Pancreas (tissue), 10 donors: ENCODE results near the gene MCRIP2. TPM values are rescaled to one million over a fixed set of nuclear protein-coding genes. Genes with fewer than 3 reads are reported as not detected.

Experiments
- ATAC-seq, 4 donors: fragments of 200-7000 bp; cut with Tn5 transposase; one replicate each; pipeline versions ENCODE4 v1.8.0 to v1.9.1; 2020; ENCODE audit warnings: mild to moderate bottlenecking in 4 of 4, moderate library complexity in 4 of 4
- DNase-seq, 6 donors: peaks; one replicate each; pipeline ENCODE4 v3.0.0-alpha.2; 2020
- FAIRE-seq: peaks from 2 replicates; lab custom pipeline; 2012; peaks lifted over from hg19 to GRCh38; lab: Jason Lieb, UNC
- H3K27ac ChIP-seq, 4 donors: fragments of 200-600 bp; sonication (generic); 1 replicate in 3 of 4; 2 replicates in 1 of 4; pipeline versions ENCODE4 v1.5.0 to v1.8.0; 2020
- H3K27me3 ChIP-seq, 4 donors: fragments of 200-600 bp; one replicate each; pipeline ENCODE4 v1.8.0; 2021
- H3K36me3 ChIP-seq, 3 donors: fragments of 200-600 bp; sonication (generic) in 1 of 3; one replicate each; pipeline versions ENCODE4 v1.5.0 to v1.8.0; 2020 to 2021
- H3K4me1 ChIP-seq, 3 donors: fragments of 200-600 bp; one replicate each; pipeline ENCODE4 v1.8.0; 2021
- H3K4me3 ChIP-seq, 4 donors: fragments of 200-600 bp; sonication (generic) in 2 of 4; one replicate each; pipeline versions ENCODE4 v1.5.0 to v1.8.0; 2020 to 2021
- H3K9me3 ChIP-seq, 4 donors: fragments of 200-600 bp; one replicate each; pipeline ENCODE4 v1.8.0; 2021
- WGBS, 2 donors: extraction: QIAGEN DNeasy Blood & Tissue Kit; methylation state at CpG; one replicate each; pipeline ENCODE4 v1.1.7; 2013; 5-methylcytosine and 5-hydroxymethylcytosine counted together
- intact Hi-C, 3 donors: fragments of 100-400 bp; cut with DNase I; formaldehyde crosslinking; loops; one replicate each; pipeline versions ENCODE4 v1.11.1 to v1.14.2; 2022
- polyA plus RNA-seq, 2 donors: library from polyadenylated mRNA; stranded (reverse); fragments of 200-250 nt; gene quantifications; one replicate each; pipeline ENCODE4 v1.2.3, GENCODE V29; 2013
- total RNA-seq, 6 donors: library from RNA; stranded (reverse); fragmentation: NEBNext Ultra II Directional in 4 of 6; extraction: Animal tissue kit (Norgen Biotek cat#: 25700) in 4 of 6; gene quantifications; one replicate each; pipeline versions ENCODE4 v1.2.1 to v1.2.4, GENCODE V29; 2021 to 2023
- TF ChIP-seq, protein P1 (sequence below), 4 donors: fragments of 200-600 bp; sonication (generic) in 3 of 4; IDR thresholded peaks; one replicate each; pipeline versions ENCODE4 v1.5.0 to v1.8.0; 2021; ENCODE audit warnings: antibody characterized with exemption in 4 of 4
- donor health status: healthy with polysubstance abuse.
- donor health status: DM: no; HTN: no; CAD: no; lungs with moderate emphysema.
- donor health status: DM: no; HTN: no; CAD: no.
- donor health status: control.
- donor health status: control.
- donor health status: Bipolar disorder and iron deficiency.
- donor health status: DM: yes; HTN: yes; CAD: no.
- donor health status: DM: no; HTN: no; CAD: no.
- donor health status: DM: no; HTN: no; CAD: no.
- donor health status: DM: yes; HTN: yes; CAD: no.

The MCRIP2 gene
- total and polyA plus RNA-seq, 8 donors = 19.0 to 89.3 (median 27.7) TPM

DNA sequence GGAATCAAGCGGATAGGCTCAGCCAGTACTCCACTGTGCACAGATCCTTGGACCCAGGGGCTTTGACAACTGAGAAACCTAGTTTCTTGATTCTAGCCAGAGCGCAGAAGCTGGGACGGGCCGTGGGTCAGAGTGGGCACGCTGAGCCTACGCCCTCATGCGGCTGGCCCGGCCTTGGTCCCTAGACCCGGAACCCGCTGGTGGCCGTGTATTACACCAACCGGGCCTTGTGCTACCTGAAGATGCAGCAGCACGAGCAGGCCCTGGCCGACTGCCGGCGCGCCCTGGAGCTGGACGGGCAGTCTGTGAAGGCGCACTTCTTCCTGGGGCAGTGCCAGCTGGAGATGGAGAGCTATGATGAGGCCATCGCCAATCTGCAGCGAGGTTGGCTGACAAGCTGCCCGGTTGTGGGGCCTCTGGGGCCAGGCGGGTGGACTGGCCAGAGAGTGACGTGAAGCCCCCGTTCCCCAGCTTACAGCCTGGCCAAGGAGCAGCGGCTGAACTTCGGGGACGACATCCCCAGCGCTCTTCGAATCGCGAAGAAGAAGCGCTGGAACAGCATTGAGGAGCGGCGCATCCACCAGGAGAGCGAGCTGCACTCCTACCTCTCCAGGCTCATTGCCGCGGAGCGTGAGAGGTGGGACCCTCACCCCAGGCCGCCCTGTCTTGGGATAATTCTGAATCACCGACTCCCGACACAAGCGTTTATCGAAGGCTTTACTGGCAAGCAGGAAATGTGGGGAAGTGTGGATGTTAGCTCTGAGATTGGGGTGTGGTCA, 39.5 kb downstream of the MCRIP2 start:
- TF ChIP-seq, protein P1, sequence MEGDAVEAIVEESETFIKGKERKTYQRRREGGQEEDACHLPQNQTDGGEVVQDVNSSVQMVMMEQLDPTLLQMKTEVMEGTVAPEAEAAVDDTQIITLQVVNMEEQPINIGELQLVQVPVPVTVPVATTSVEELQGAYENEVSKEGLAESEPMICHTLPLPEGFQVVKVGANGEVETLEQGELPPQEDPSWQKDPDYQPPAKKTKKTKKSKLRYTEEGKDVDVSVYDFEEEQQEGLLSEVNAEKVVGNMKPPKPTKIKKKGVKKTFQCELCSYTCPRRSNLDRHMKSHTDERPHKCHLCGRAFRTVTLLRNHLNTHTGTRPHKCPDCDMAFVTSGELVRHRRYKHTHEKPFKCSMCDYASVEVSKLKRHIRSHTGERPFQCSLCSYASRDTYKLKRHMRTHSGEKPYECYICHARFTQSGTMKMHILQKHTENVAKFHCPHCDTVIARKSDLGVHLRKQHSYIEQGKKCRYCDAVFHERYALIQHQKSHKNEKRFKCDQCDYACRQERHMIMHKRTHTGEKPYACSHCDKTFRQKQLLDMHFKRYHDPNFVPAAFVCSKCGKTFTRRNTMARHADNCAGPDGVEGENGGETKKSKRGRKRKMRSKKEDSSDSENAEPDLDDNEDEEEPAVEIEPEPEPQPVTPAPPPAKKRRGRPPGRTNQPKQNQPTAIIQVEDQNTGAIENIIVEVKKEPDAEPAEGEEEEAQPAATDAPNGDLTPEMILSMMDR (IDR thresholded peaks at IDR 0.05) = no peak
- Histone ChIP-seq H3K4me1 (peaks cover 9 to 29% (median 24%) of the 10 kb centered on the region in 3 donors), H3K4me3 (peak overlapping the region; percentile 51 to 93 (median 74)), H3K9me3 (no peaks in the 10 kb centered on the region), H3K36me3 (peaks cover 0 to 14% (median 13%) of the 10 kb centered on the region in 3 donors), H3K27ac (peak overlapping the region; percentile 74 to 87 (median 82)), H3K27me3 (no peaks in the 10 kb centered on the region)
- ATAC-seq (no peak), DNase-seq (peak in 3 of 6 donors; percentile 71 to 86 (median 85)), FAIRE-seq (no peak)
- intact Hi-C loops = no loop called here
- 40 to 43% methylated on average over 44 of the region's 44 CpGs for WGBS, 2 donors

DNA sequence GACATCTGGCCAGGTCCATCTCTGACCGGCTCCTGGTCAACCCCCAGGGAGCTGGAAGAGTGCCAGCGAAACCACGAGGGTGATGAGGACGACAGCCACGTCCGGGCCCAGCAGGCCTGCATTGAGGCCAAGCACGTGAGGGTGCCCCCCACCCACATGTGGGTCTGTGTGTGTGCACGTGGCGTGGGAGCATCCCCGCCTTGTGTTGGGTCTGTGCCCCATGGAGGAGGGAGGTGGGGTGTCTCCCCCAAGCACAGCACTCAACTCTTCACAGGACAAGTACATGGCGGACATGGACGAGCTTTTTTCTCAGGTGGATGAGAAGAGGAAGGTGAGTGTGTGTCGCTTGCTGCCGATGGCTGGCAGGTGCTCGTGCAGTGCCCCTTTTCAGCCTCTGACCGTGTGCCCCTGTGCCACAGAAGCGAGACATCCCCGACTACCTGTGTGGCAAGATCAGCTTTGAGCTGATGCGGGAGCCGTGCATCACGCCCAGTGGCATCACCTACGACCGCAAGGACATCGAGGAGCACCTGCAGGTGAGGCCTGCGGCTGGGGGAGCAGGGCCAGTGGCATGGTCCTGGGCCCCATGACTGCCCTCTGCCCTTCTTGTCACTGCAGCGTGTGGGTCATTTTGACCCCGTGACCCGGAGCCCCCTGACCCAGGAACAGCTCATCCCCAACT, 40.3 kb downstream of the MCRIP2 start:
- no peak for FAIRE-seq
- H3K9me3 ChIP-seq = no peaks in the 10 kb centered on the region
- peak in 3 of 6 donors; percentile 61 to 87 (median 79) for DNase-seq
- H3K36me3 ChIP-seq = peaks cover 0 to 14% (median 13%) of the 10 kb centered on the region in 3 donors
- H3K4me1 ChIP-seq = peaks cover 9 to 29% (median 24%) of the 10 kb centered on the region in 3 donors
- ATAC-seq = no peak
- WGBS, 2 donors = 71 to 79% methylated on average over 28 of the region's 28 CpGs
- peak overlapping the region in 2 of 4 donors; percentile 74 to 75 for H3K4me3 ChIP-seq
- no peak overlapping the region for H3K27ac ChIP-seq
- TF ChIP-seq, protein P1 (IDR thresholded peaks at IDR 0.05) = no peak
- intact Hi-C loops = no loop called here
- H3K27me3 ChIP-seq = no peaks in the 10 kb centered on the region

- Histone ChIP-seq H3K4me3 (peak overlapping the region in 2 of 4 donors; percentile 64 to 80), H3K27me3 (no peaks in the 10 kb centered on the region), H3K27ac (no peak overlapping the region), H3K9me3 (no peaks in the 10 kb centered on the region), H3K4me1 (peaks cover 9 to 29% (median 24%) of the 10 kb centered on the region in 3 donors), H3K36me3 (peaks cover 0 to 14% (median 13%) of the 10 kb centered on the region in 3 donors)
- DNase-seq (peak in 2 of 6 donors; percentile 52 to 82), FAIRE-seq (no peak), ATAC-seq (no peak)
- intact Hi-C loops = no loop called here
- WGBS, 2 donors = 59 to 61% methylated on average over 36 of the region's 36 CpGs
- TF ChIP-seq, protein P1 (IDR thresholded peaks at IDR 0.05) = no peak
Measured at GRCh38 chr16:682493-683395, 41.1 kb downstream of the MCRIP2 start.

GRCh38 chr16:683396-684070, 41.9 kb downstream of the MCRIP2 start:
- peaks cover 9 to 29% (median 24%) of the 10 kb centered on the region in 3 donors for H3K4me1 ChIP-seq
- TF ChIP-seq, protein P1 (IDR thresholded peaks at IDR 0.05) = no peak
- WGBS, 2 donors = 9 to 12% methylated on average over 39 to 57 of the region's 57 CpGs
- DNase-seq (peak in 2 of 6 donors; percentile 32 to 86), ATAC-seq (no peak), FAIRE-seq (no peak)
- H3K27me3 ChIP-seq = no peaks in the 10 kb centered on the region
- peak overlapping the region in 3 of 4 donors; percentile 41 to 80 (median 54) for H3K27ac ChIP-seq
- peak overlapping the region; percentile 52 to 80 (median 72) for H3K4me3 ChIP-seq
- intact Hi-C loops = no loop called here
- peaks cover 0 to 14% (median 13%) of the 10 kb centered on the region in 3 donors for H3K36me3 ChIP-seq
- H3K9me3 ChIP-seq = no peaks in the 10 kb centered on the region
